Stimulated activated naive CD4-positive, alpha-beta T cell treated with Interleukin-2 at 50 U/mL for 16 hours (primary cell): ENCODE measurements around the gene PTDSS2.

Experiments
- DNase-seq: peaks from one replicate; lab custom pipeline; 2025; lab: John Stamatoyannopoulos, UW

PTDSS2 gene

GRCh38 chr11:490930-491260 lies 40.8 kb downstream of the PTDSS2 start:
- DNase-seq: no peak

- no peak for DNase-seq
These were observed 41.3 kb downstream of the PTDSS2 start for GRCh38 chr11:491358-491757.

GRCh38 chr11:492427-493226 lies 42.5 kb downstream of the PTDSS2 start:
- DNase-seq: no peak

GRCh38 chr11:494761-495536 lies 44.9 kb downstream of the PTDSS2 start:
- no peak for DNase-seq

- no peak for DNase-seq
These were observed 45.5 kb downstream of the PTDSS2 start for GRCh38 chr11:495537-495931.

GRCh38 chr11:496834-497564 lies 46.9 kb downstream of the PTDSS2 start:
- DNase-seq: no peak

- DNase-seq: no peak
These were observed 47.7 kb downstream of the PTDSS2 start for GRCh38 chr11:497565-498296.

GRCh38 chr11:498297-499181 lies 48.5 kb downstream of the PTDSS2 start:
- DNase-seq: no peak

GRCh38 chr11:499201-500076 lies 49.4 kb downstream of the PTDSS2 start:
- DNase-seq: no peak

- DNase-seq: no peak
These were observed 51.1 kb downstream of the PTDSS2 start for GRCh38 chr11:501001-501682.

GRCh38 chr11:501683-502287 lies 51.7 kb downstream of the PTDSS2 start:
- no peak for DNase-seq

GRCh38 chr11:502288-503178 lies 52.5 kb downstream of the PTDSS2 start:
- DNase-seq: no peak

- DNase-seq: peak; percentile 50
These were observed 53.3 kb downstream of the PTDSS2 start for GRCh38 chr11:503179-503981.

GRCh38 chr11:504053-504993 lies 54.2 kb downstream of the PTDSS2 start:
- DNase-seq: no peak

- no peak for DNase-seq
These were observed 54.9 kb downstream of the PTDSS2 start for GRCh38 chr11:504994-505344.
